ENCODE results near the gene DNAH5.

DNAH5 gene

DNA sequence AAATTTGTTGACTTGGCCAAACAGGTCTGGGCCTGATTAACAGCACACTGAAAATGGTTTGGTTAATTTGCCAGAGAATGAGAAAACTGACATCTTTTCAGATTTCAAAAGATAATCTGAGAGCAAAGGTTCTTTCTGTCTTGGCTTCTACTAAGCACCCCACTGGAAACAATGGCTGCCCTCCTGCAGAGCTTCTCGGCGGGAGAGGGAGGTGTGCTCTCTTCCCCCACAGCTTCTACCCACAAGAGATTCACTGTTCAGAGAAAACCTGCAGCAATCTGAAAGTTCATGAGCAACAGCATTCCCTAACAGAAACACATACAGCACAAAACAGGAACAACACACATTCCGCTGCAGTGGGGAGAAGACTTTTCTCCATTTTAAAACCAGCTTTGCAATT, 3.0 kb downstream of the DNAH5 start:
- in situ Hi-C loops (cut with MboI; ENCODE audit: low sequenced_read_pairs), result no loop called here

DNA sequence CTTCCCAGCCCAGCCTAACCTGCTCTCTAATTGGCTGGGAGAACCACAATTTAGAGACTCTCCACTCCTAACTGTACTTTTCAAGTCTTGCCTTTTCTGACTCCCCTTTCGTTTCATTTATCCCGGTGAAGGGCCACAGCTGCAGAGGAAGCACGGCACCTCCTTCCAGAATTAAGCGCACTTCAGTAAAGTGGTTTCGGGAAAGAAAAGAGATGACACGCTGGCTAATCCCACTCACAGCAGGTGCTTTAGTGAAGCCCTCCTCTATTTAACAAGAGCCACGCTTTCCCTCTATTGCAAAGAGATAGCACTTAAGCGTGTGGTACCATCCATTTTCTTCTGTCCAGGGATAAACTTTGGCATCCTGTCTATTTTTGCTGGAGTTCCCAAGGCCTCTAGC, 4.8 kb downstream of the DNAH5 start:
- in situ Hi-C loops (cut with MboI; ENCODE audit: low sequenced_read_pairs), result no loop called here

DNA sequence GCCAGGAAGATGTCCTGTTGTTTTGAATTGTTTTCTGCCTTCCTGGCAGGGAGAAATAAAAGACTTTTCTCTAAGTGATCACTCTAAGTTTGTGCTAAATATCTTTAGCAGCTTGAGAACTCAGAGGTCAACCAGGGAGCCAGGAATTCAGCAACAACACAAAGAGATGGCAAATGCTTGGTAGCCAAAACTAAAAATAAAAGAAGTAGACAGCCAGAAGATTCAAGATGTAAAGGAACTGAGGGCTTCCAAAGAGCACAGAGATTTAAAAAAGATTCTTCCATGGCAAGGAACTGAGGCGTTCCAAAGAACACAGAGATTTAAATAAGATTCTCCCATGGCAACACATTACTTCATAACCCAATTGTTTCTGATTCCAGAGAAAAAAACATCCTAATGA, 9.6 kb downstream of the DNAH5 start:
- in situ Hi-C loops (cut with MboI; ENCODE audit: low sequenced_read_pairs), result no loop called here

DNA sequence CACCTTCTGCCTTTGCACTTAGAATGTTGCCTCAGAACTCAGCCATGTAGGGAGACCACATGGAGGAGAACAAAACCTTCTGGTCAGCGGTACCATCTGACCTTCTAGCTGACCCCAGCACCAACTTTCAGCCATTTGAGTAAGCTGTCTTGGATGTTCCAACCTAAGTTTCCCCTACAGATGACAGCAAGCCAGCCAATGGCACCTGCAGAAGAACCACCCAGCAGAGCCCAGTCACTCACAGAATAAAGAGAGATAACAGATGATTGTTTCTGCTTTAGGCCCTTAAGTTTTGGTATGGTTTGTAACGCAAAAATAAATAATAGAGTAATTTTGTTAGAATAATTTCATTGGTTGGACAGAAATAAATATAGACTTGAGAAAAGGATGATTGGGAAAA, 10.4 kb downstream of the DNAH5 start:
- in situ Hi-C loops (cut with MboI; ENCODE audit: low sequenced_read_pairs), result no loop called here

DNA sequence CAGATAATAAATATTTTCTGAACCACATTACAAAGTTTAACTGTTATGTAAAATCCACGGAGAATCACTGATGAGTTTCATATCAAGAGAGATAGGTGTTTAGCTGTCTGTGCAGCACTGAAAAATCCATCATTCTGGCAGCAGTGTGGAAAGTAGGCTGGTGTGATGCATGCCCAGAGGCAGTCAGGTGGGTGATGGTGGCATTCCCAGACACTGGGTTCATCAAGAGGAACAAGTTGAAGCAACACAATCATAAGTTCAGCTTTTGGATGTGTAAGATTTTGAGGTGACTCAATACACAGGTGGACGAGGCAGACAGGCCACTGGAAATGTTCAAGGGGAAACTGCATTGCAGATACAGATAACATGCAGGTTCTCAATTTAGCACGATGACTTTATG, 11.9 kb downstream of the DNAH5 start:
- in situ Hi-C loops (cut with MboI; ENCODE audit: low sequenced_read_pairs), result no loop called here

DNA sequence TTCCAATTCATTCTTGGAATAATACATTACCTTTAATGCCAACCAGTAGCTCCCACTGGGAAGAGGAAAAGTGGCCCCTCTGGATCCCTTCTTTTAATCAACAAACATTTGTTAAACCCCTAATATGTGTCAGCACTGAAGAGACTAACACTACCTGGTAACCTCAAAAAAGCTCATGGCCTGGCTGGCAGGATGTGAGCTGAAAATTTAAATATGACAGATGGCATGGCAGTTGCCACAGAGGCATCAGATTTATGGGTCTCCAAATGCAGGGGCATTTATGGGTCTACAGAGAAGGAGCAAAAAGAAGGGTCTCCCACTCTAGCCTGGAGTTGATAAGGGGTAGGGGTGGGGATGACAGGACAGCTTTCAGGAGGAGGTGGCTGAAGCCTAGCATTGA, 12.5 kb downstream of the DNAH5 start:
- in situ Hi-C loops (cut with MboI; ENCODE audit: low sequenced_read_pairs), result no loop called here

DNA sequence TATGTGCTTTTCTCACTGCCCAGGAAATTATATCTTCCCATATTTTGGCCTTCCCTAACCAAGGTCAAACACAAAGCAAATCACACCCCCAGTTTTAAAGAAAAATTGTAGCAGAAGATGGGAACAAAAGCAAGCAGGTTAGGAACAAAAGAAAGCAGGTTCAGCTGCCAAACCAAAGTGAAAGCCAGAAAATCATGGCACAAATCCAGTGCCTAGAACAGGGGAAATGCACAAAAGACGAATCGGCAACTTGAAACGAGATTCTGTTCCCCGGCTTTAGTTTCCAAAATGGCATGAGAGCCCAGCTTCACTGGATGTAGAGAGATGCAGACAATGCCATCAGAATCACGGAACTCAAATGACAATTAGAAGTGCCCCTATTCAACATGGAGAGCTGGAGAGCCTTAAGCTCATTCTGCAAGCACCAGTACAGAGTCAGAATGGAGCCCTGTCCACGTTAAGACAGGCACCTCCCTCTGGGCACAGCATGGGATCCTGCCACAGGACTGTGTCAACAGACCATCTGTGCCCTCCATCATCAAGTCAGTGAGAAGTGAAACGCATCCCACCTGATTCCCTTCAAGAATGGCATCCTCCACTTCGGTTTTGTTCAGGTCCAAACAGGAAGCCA, 13.8 kb downstream of the DNAH5 start:
- in situ Hi-C loops (cut with MboI; ENCODE audit: low sequenced_read_pairs), result no loop called here

DNA sequence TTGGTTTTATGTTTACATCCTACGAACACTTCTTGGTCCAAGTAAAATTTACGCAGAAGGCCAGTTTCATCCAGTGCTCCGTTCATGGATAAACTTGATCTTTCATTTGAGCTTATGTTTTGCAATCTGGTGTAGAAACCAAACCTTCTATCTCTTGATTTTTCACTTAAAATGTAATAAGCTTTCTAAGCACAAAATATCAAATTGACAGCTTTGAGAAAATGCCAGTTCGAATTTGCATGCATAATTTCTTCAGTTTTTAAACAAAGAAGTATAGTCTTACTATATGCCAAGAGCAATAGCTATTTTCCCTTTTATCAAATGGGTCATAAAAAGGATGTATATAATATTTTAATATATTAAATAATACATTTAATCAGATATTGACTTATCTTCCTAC, 17.8 kb downstream of the DNAH5 start:
- in situ Hi-C loops (cut with MboI; ENCODE audit: low sequenced_read_pairs), result no loop called here

DNA sequence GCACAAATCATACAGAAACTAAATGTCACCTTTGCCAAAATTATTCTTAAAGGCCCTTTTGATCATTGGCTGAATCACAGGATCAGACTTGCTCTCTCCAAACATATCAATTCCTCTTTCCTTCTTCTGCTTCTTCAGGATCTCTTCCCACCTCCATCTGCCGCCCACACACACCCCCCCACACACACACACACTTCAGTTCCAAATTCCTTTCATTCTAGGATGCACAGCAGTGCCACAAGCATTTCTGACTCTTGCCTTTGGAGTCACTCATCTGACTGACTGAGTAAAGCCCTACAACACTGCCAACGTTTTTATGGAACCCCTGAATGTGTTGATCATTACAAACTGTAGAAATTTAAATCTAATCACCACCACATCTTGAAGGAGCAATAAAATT, 22.9 kb downstream of the DNAH5 start:
- in situ Hi-C loops (cut with MboI; ENCODE audit: low sequenced_read_pairs), result no loop called here

DNA sequence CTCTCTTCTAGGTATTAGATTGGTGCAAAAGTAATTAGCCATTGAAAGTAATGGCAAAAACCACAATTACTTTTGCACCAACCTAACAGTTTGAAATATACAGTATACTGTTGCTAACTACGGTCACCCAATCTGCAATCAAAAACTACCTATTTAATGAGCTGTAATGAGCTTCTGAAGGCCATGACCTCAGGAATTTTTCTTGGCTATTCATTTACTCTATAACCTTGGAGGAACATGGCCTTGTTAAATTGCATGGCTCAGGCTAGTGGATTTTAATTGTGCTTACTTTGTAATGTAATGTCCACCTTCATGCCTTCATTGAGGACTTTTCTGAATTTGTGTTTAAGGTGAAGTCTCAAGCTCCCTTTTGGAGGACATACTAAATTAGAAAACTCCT, 24.7 kb downstream of the DNAH5 start:
- in situ Hi-C loops (cut with MboI; ENCODE audit: low sequenced_read_pairs), result no loop called here

DNA sequence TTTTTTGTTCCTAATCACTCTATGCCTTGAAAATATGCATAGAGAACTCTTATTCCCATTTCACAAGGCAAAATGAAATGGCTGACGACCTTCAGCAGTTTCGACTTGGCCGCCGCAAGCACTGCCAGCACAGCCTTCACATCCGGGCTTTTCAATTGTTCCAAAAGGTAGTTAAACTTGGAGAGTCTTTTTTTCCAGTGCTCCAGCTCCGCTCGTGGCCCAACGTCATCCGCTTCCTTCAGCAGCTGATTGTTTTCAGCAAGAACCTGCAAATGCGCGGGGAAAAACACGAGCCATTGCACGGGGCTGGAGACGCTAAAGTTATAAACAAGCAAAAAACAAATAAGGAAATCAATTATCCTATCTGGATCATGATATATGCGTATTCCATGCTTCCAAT, 25.4 kb downstream of the DNAH5 start:
- in situ Hi-C loops (cut with MboI; ENCODE audit: low sequenced_read_pairs), result no loop called here

DNA sequence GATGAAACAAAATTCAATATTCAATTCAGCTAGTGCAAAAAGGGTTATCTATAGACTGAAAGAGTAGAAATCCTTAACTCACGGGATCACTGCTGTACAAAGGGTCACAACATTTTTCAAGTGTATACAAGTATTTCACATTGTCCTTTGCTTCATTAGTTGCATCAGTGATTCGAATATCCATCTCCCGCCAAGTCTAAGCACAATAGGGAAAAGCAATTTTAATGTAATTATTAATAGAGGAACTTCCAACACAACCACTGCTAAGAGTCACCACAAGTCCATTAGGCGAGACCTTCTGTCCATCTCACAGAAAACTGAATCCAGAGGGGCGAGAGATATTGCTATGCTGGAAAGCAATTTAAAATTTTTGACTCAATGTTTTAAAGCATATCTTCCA, 27.4 kb downstream of the DNAH5 start:
- in situ Hi-C loops (cut with MboI; ENCODE audit: low sequenced_read_pairs), result no loop called here

DNA sequence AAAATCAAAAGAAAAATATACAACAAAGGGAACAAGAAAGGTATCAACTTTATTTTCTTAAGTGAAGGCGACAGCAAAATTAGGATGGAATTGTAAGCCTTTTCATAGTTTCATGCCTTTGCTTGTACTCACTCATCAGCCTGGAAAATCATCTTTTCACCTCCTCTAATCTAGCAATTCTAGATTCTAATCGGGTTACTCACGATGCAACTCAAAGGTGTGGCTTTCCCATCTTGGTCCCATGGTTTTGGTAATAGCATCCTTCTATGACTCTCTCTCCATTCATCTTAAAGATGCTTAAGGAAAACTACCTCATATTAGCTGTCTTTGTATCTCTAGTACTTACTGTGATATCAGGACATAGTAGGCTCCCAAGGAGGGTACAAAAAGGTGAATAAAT, 30.5 kb downstream of the DNAH5 start:
- in situ Hi-C loops (cut with MboI; ENCODE audit: low sequenced_read_pairs), result no loop called here

DNA sequence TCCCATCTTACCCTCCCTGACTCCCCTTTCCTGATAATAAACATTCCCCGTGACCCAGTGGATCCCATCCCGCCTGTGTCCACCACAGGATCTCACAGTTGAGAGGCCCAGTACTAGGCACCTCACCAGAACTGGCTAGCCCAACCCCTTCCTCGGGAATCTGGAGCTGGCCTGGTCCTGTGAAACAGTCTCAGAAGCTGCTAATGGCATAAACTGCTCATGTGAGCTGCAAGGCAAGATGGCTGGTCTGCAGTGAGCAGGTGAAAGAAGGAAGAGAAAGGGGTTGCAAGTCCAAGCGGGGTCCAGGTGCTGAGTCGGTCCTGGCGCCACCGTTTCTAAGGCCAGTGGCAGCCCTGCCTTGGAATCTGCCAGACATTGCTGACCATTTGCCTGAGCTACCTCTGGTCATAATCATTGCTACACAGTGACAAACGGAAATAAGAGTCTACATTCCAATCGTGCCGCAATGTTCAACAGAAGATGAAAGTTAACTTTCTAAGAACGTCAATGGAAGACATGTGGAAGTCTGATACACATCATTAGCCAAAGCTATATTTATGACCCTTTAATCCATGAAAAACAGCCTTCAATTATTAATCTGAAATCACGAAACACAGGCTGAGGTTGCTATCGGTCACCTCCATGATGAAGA, 33.7 kb downstream of the DNAH5 start:
- in situ Hi-C loops (cut with MboI; ENCODE audit: low sequenced_read_pairs), result no loop called here

DNA sequence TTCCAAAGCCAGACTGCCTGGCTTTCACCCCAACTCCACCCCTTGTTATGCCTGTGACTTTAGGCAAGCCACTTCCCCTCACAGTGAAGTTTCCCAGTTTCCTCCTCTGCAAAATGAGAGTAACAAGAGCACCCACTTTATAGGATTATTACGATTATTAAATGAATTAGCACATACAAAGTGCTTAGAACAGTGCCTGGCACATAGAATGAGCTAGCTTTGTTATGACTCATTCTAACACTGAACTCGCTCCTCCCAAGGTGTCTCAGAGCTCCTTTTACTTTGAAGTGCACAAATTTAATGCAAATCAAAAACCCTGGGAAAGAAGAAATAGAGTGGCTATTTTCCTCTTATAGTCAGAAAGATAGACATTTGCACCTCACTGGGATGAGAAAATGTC, 34.3 kb downstream of the DNAH5 start:
- in situ Hi-C loops (cut with MboI; ENCODE audit: low sequenced_read_pairs), result no loop called here

DNA sequence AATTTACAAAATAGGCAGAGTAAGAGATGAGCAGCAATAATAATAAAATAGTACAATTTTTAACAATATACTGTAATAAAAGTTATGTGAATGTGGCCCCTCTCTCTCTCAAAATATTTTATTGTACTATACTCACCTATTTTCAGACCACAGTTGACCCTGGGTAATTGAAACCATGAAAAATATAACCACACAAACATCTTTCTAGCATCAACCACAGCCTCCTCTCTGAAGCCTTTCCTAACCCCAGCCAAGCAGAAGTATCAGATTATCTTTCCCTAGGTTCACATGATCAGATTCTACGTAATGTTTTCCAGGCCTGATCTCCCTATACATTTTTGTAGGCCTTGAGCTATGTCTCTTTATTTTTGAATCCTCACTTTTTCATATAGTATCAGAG, 35.2 kb downstream of the DNAH5 start:
- in situ Hi-C loops (cut with MboI; ENCODE audit: low sequenced_read_pairs), result no loop called here

DNA sequence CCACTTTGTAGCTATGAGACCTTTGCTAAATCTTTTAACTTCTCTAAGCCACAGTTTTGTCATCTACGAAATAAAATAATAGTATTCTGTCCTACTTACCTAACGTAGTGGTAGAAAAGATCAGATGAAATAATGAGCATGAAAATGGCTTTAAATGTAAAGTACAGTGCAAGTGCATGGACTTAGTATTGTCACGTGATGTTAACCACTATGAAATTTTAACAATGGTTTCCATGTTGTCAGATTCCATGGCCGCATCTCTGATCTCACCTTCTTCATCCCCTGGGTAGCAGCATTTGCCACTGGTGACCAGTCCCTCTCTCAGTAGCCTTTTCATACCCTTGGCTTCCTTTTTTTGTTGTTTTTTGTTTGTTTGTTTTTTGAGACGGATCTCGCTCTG, 45.9 kb downstream of the DNAH5 start:
- in situ Hi-C loops (cut with MboI; ENCODE audit: low sequenced_read_pairs), result no loop called here

DNA sequence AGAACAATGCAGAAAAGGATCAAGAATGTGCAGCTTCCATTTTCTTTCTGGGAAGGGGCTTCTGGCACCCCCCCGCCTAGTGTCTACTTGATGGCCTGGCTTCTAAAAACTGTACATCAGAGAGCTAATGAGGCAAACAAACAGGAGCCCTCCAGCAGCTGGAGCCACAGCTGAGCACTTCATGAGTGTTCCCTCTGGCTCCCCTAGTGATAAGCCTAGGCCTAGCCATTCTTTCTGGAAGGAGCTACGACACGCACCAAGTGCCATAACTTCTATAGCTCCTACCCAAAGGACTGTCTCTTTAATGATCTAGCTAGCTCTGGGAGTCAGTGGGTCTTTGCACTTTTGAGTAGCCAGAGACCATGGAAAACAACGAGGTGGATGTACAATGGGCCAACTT, 66.1 kb downstream of the DNAH5 start:
- in situ Hi-C loops (cut with MboI; ENCODE audit: low sequenced_read_pairs), result no loop called here

DNA sequence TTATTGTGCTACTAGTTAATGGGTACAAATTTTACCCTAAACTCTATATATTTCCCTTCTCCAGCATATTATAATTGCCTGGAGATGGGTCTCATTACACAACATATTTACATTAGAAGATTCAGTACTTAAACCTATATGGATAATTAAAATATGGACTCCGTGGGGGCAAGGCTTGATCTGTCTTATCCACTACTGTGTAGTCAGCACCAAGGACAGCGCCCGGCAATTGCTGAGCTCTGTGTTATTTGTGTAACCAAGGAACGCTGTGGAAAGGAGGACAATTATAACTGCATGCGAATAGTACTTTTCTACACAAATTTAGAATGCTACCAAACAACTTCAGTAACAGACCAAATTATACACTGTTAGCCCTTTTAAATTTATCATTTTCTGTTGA, 77.7 kb downstream of the DNAH5 start:
- in situ Hi-C loops (cut with MboI; ENCODE audit: low sequenced_read_pairs), result no loop called here

DNA sequence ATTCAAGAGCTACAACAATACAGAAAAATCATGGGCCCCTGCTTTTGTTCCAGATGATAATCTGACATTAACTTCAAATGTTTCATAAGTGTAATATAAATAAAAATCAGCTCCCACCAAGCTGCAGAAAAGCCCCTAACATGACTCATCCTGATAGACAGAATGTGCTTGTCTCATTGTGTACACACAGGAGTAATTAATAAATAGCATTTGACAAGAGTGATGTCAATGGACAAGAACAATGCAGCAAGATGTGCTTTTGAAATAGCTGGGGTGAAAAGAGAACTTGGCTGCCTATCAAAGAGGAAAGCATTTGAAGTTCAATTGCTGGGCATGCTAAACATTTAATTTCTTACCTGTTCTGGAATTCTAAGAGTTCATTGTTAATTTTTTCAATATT, 79.2 kb downstream of the DNAH5 start:
- in situ Hi-C loops (cut with MboI; ENCODE audit: low sequenced_read_pairs), result no loop called here

DNA sequence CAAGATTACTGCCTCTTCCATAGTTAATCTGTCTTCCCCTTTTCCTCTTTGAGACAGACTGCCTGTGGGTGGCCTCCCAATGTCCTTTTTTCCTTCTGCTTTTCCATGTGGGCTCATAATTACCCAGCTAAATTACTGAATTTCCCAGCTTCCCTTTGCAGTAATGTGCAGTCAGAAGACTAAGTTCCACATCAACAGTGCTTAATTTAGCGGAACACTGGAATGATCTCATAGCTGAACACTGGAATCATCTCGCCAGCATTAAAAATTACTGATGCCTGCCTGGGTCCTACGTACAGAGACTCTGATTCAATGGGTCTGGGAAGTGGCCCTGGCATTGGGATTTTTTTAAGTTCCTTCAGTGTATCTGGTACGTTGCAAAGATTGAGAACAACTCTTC, 84.3 kb downstream of the DNAH5 start:
- in situ Hi-C loops (cut with MboI; ENCODE audit: low sequenced_read_pairs), result no loop called here

DNA sequence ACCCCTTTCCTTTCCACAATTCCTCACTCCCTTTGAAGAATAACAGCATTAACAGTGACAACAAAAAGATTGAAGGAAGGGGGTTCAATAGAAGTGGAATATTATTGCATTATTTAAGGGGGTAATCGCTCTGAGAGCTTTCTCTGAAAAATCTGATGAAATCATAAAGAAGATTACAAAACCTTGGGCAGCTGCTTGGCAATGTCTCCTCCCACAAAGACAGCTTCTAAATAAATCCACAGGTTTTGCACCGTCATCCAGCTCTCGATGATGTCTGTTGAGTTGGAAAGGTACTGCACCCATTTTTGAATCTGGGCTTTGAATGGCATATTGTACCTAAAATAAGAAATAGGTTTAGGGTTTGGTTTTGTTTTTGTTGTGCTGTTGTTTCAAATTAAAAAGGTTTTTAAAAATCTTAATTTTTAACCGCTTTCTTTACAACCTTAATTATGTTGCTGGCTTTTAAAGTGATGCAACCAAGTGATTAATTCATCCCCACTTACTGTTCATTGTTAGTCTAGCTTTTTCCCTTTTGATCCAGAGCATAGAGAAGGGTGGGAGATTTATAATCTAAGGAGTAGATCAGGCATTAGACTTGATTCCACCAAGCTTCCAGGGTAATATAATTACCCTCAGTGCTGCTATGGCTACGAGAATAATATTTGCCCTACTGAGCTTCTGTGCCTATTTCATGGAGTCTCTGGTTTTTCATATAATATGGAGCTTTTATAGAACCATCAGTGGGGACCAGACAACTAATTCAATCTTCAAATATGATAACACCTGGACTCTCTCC, 85.0 kb downstream of the DNAH5 start:
- in situ Hi-C loops (cut with MboI; ENCODE audit: low sequenced_read_pairs), result no loop called here

All from HL-60/S4 (cell line).